HepG2 (cell line): ENCODE measurements around the gene PRCD. TPM values are rescaled to one million over a fixed set of nuclear protein-coding genes. Genes with fewer than 3 reads are reported as not detected.
A peak's percentile ranks its signal among the peaks of the same experiment; 100 is the strongest.

Source experiments
- ARNT2 ChIP-seq: sonication (generic); formaldehyde crosslinking; IDR thresholded peaks from 2 replicates; pipeline ENCODE4 v1.8.0; 2022; ENCODE audit warnings: mild to moderate bottlenecking, low read depth, missing genetic modification reagents, moderate library complexity
- HOXA5 ChIP-seq: sonication (generic); formaldehyde crosslinking; IDR thresholded peaks from 2 replicates; pipeline ENCODE4 v1.4.0; 2020; ENCODE audit warnings: missing genetic modification reagents
- MAZ ChIP-seq, 2 experiments: sonication (generic) in 1 of 2; formaldehyde crosslinking in 1 of 2; IDR thresholded peaks; 2 replicates each; pipeline versions ENCODE4 v1.5.0 to v1.6.1; 2012 to 2020; ENCODE audit warnings: low read depth in 2 of 2, mild to moderate bottlenecking in 2 of 2, borderline replicate concordance in 1 of 2, improper control_type of control experiment in 1 of 2, low read length in 1 of 2, missing genetic modification reagents in 1 of 2, moderate library complexity in 1 of 2
- MXI1 ChIP-seq: IDR thresholded peaks from 3 replicates; pipeline ENCODE4 v1.6.1; 2012; ENCODE audit warnings: low read depth, low read length, inconsistent platforms, borderline replicate concordance
- NKX3-1 ChIP-seq: sonication (generic); formaldehyde crosslinking; IDR thresholded peaks from 2 replicates; pipeline ENCODE4 v1.5.0; 2020; ENCODE audit warnings: missing genetic modification reagents
- SETDB1 ChIP-seq: sonication (generic); formaldehyde crosslinking; IDR thresholded peaks from 2 replicates; pipeline ENCODE4 v1.5.1; 2020; ENCODE audit warnings: missing genetic modification reagents, mild to moderate bottlenecking, borderline replicate concordance
- SP4 ChIP-seq: sonication (generic); formaldehyde crosslinking; IDR thresholded peaks from 2 replicates; pipeline ENCODE4 v1.8.1; 2023; ENCODE audit warnings: mild to moderate bottlenecking, missing genetic modification reagents
- TEAD2 ChIP-seq: sonication (generic); formaldehyde crosslinking; IDR thresholded peaks from 2 replicates; pipeline ENCODE4 v1.9.0; 2021; ENCODE audit warnings: missing genetic modification reagents
- ZKSCAN5 ChIP-seq: sonication (generic); formaldehyde crosslinking; IDR thresholded peaks from 2 replicates; pipeline ENCODE4 v1.5.1; 2020; ENCODE audit warnings: mild to moderate bottlenecking, missing genetic modification reagents
- ZMAT3 ChIP-seq: sonication (generic); formaldehyde crosslinking; conservative IDR thresholded peaks from 2 replicates; pipeline ENCODE4 v1.7.0; 2021; ENCODE audit warnings: missing genetic modification reagents
- ZNF451 ChIP-seq: sonication (generic); formaldehyde crosslinking; IDR thresholded peaks from 2 replicates; pipeline ENCODE4 v1.5.0; 2020; ENCODE audit warnings: mild to moderate bottlenecking, missing genetic modification reagents
- ZNF761 ChIP-seq: sonication (generic); formaldehyde crosslinking; conservative IDR thresholded peaks from 2 replicates; pipeline ENCODE4 v1.4.0; 2020; ENCODE audit warnings: mild to moderate bottlenecking, missing genetic modification reagents
- polyA plus RNA-seq, 8 experiments: library from polyadenylated mRNA; depleted of rRNA in 3 of 8; stranded (reverse) in 7 of 8; unstranded in 1 of 8; fragments of >200 nt; fragmentation: Illumina TruSeq in 4 of 8; extraction: Trizol in 4 of 8; gene quantifications; 2 replicates each; pipeline versions ENCODE4 v1.2.1 to v1.2.3, GENCODE V29; 2011 to 2016; ENCODE audit warnings: low read depth in 4 of 8, missing spikeins in 1 of 8, mixed read lengths in 1 of 8; ENCODE audit not compliant: insufficient read depth in 1 of 8
- total RNA-seq, 5 experiments: library from RNA; depleted of rRNA; stranded (reverse); fragments of >200 nt; fragmentation: Illumina TruSeq; extraction: Trizol; gene quantifications; 2 replicates each; pipeline ENCODE4 v1.2.3, GENCODE V29; 2016; ENCODE audit warnings: low read depth in 1 of 5
- TF ChIP-seq, protein P1 (sequence below): sonication (generic); formaldehyde crosslinking; IDR thresholded peaks from 2 replicates; pipeline ENCODE4 v1.4.0; 2020; ENCODE audit warnings: missing genetic modification reagents
- TF ChIP-seq, protein P2 (sequence below): sonication (generic); formaldehyde crosslinking; IDR thresholded peaks from 2 replicates; pipeline ENCODE4 v1.8.0; 2022; ENCODE audit warnings: mild to moderate bottlenecking, missing genetic modification reagents; ENCODE audit not compliant: insufficient replicate concordance
- TF ChIP-seq, protein P3 (sequence below): sonication (generic); formaldehyde crosslinking; IDR thresholded peaks from 2 replicates; pipeline ENCODE4 v1.5.0; 2020; ENCODE audit warnings: mild to moderate bottlenecking, missing genetic modification reagents, moderate library complexity
- TF ChIP-seq, protein P4 (sequence below): sonication (generic); formaldehyde crosslinking; IDR thresholded peaks from 2 replicates; pipeline ENCODE4 v1.4.0; 2020; ENCODE audit warnings: mild to moderate bottlenecking, missing genetic modification reagents
- TF ChIP-seq, protein P5 (sequence below): sonication (generic); formaldehyde crosslinking; IDR thresholded peaks from 2 replicates; pipeline ENCODE4 v1.5.1; 2020; ENCODE audit warnings: mild to moderate bottlenecking, missing genetic modification reagents, borderline replicate concordance

Gene PRCD
- total and polyA plus RNA-seq, 2 of the 13 experiments (the other 11 are each of a cell fraction or from before 2014, with no cell fraction given): 0.51 TPM; not detected in 1

DNA sequence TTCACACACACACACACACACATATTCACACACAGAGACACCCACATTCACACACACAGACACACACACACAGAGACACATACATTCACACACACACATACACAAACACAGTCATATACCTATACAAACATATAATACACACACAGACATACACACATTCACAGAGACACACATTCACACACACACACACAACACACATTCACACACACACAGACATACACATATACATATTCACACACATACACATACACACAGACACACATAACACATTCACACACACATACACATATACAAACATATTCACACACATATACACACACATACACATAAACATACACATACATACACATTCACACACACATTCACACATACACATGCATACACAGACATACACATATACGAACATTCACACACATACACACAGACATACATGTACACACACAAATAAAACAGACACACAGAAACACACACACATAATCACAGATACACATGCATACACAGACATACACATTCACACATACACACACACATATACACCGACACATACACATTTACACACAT lies 7.9 kb downstream of the PRCD start (continued):
- TF ChIP-seq, protein P1, sequence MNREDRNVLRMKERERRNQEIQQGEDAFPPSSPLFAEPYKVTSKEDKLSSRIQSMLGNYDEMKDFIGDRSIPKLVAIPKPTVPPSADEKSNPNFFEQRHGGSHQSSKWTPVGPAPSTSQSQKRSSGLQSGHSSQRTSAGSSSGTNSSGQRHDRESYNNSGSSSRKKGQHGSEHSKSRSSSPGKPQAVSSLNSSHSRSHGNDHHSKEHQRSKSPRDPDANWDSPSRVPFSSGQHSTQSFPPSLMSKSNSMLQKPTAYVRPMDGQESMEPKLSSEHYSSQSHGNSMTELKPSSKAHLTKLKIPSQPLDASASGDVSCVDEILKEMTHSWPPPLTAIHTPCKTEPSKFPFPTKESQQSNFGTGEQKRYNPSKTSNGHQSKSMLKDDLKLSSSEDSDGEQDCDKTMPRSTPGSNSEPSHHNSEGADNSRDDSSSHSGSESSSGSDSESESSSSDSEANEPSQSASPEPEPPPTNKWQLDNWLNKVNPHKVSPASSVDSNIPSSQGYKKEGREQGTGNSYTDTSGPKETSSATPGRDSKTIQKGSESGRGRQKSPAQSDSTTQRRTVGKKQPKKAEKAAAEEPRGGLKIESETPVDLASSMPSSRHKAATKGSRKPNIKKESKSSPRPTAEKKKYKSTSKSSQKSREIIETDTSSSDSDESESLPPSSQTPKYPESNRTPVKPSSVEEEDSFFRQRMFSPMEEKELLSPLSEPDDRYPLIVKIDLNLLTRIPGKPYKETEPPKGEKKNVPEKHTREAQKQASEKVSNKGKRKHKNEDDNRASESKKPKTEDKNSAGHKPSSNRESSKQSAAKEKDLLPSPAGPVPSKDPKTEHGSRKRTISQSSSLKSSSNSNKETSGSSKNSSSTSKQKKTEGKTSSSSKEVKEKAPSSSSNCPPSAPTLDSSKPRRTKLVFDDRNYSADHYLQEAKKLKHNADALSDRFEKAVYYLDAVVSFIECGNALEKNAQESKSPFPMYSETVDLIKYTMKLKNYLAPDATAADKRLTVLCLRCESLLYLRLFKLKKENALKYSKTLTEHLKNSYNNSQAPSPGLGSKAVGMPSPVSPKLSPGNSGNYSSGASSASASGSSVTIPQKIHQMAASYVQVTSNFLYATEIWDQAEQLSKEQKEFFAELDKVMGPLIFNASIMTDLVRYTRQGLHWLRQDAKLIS (CRISPR knock-in tag): 0 out of 2 replicates have a peak, but pooled peaks have one; percentile 18
- TF ChIP-seq ZKSCAN5 (no peak), SETDB1 (CRISPR knock-in tag) (no peak), ARNT2 (CRISPR knock-in tag) (no peak), MAZ (IDR thresholded peaks at IDR 0.05; ENCODE audit: borderline replicate concordance, low read depth, low read length) (0 out of 2 replicates have a peak, but pooled peaks have one; percentile 9), MAZ (CRISPR knock-in tag; IDR thresholded peaks at IDR 0.05; ENCODE audit: low read depth) (0 out of 2 replicates have a peak, but pooled peaks have one; percentile 2), ZNF451 (CRISPR knock-in tag) (no peak; the same call in 1 of the 2 replicates), MXI1 (no peak), ZNF761 (CRISPR knock-in tag) (no peak), ZMAT3 (CRISPR knock-in tag) (no peak), SP4 (CRISPR knock-in tag) (no peak), NKX3-1 (CRISPR knock-in tag) (no peak), TEAD2 (CRISPR knock-in tag) (no peak), HOXA5 (CRISPR knock-in tag) (no peak)
- TF ChIP-seq, protein P2, sequence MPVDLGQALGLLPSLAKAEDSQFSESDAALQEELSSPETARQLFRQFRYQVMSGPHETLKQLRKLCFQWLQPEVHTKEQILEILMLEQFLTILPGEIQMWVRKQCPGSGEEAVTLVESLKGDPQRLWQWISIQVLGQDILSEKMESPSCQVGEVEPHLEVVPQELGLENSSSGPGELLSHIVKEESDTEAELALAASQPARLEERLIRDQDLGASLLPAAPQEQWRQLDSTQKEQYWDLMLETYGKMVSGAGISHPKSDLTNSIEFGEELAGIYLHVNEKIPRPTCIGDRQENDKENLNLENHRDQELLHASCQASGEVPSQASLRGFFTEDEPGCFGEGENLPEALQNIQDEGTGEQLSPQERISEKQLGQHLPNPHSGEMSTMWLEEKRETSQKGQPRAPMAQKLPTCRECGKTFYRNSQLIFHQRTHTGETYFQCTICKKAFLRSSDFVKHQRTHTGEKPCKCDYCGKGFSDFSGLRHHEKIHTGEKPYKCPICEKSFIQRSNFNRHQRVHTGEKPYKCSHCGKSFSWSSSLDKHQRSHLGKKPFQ (CRISPR knock-in tag): no peak
- TF ChIP-seq, protein P3, sequence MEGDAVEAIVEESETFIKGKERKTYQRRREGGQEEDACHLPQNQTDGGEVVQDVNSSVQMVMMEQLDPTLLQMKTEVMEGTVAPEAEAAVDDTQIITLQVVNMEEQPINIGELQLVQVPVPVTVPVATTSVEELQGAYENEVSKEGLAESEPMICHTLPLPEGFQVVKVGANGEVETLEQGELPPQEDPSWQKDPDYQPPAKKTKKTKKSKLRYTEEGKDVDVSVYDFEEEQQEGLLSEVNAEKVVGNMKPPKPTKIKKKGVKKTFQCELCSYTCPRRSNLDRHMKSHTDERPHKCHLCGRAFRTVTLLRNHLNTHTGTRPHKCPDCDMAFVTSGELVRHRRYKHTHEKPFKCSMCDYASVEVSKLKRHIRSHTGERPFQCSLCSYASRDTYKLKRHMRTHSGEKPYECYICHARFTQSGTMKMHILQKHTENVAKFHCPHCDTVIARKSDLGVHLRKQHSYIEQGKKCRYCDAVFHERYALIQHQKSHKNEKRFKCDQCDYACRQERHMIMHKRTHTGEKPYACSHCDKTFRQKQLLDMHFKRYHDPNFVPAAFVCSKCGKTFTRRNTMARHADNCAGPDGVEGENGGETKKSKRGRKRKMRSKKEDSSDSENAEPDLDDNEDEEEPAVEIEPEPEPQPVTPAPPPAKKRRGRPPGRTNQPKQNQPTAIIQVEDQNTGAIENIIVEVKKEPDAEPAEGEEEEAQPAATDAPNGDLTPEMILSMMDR: no peak
- TF ChIP-seq, protein P4, sequence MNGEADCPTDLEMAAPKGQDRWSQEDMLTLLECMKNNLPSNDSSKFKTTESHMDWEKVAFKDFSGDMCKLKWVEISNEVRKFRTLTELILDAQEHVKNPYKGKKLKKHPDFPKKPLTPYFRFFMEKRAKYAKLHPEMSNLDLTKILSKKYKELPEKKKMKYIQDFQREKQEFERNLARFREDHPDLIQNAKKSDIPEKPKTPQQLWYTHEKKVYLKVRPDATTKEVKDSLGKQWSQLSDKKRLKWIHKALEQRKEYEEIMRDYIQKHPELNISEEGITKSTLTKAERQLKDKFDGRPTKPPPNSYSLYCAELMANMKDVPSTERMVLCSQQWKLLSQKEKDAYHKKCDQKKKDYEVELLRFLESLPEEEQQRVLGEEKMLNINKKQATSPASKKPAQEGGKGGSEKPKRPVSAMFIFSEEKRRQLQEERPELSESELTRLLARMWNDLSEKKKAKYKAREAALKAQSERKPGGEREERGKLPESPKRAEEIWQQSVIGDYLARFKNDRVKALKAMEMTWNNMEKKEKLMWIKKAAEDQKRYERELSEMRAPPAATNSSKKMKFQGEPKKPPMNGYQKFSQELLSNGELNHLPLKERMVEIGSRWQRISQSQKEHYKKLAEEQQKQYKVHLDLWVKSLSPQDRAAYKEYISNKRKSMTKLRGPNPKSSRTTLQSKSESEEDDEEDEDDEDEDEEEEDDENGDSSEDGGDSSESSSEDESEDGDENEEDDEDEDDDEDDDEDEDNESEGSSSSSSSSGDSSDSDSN (CRISPR knock-in tag): no peak
- TF ChIP-seq, protein P5, sequence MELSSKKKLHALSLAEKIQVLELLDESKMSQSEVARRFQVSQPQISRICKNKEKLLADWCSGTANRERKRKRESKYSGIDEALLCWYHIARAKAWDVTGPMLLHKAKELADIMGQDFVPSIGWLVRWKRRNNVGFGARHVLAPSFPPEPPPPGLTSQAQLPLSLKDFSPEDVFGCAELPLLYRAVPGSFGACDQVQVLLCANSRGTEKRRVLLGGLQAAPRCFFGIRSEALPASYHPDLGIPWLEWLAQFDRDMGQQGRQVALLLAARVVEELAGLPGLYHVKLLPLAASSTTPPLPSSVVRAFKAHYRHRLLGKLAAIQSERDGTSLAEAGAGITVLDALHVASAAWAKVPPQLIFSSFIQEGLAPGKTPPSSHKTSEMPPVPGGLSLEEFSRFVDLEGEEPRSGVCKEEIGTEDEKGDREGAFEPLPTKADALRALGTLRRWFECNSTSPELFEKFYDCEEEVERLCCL (CRISPR knock-in tag): no peak
